H1 (cell line): ENCODE measurements around the gene DLG4. TPM values are rescaled to one million over a fixed set of nuclear protein-coding genes. Genes with fewer than 3 reads are reported as not detected.
"Not testable (repeated sequence)": the region's sequence is repeated elsewhere in the genome, so short reads cannot be mapped to it uniquely, and the experiment has no call there.

ENCODE experiments used
- CTCF ChIA-PET: fragments of 300-600 bp; sonication (Branson Sonifier 250); formaldehyde crosslinking; loops from one replicate; lab custom pipeline; 2021; ENCODE audit not compliant: partially characterized antibody; lab: Charles Lee
- POLR2A ChIA-PET: fragments of 300-600 bp; sonication (Branson Sonifier 250); formaldehyde crosslinking; loops from one replicate; lab custom pipeline; 2021; ENCODE audit warnings: inconsistent platforms; ENCODE audit not compliant: partially characterized antibody; lab: Charles Lee
- DNase-seq, 2 experiments: peaks; one replicate each; pipeline versions ENCODE4 v3.0.0 to v3.0.0-alpha.2; 2010 to 2022; ENCODE audit warnings: low spot score in 2 of 2, low read depth in 1 of 2, mixed read lengths in 1 of 2
- FAIRE-seq: peaks from 2 replicates; lab custom pipeline; 2011; peaks lifted over from hg19 to GRCh38; lab: Jason Lieb, UNC
- H2AFZ ChIP-seq: 2 replicates; pipeline ENCODE4 v1.8.1; 2012; ENCODE audit warnings: low read length, inconsistent platforms
- H2AK5ac ChIP-seq: 2 replicates; pipeline ENCODE4 v1.6.1; 2013; ENCODE audit warnings: low read depth, low read length
- H2BK120ac ChIP-seq: replicated peaks from 2 replicates; pipeline ENCODE3; 2013; ENCODE audit warnings: low read depth, low read length, inconsistent platforms
- H2BK12ac ChIP-seq: 2 replicates; pipeline ENCODE4 v1.6.1; 2013; ENCODE audit warnings: low read depth, low read length
- H2BK15ac ChIP-seq: 2 replicates; pipeline ENCODE4 v1.6.1; 2013; ENCODE audit warnings: low read length
- H2BK20ac ChIP-seq: 2 replicates; pipeline ENCODE4 v1.6.1; 2013; ENCODE audit warnings: low read length
- H2BK5ac ChIP-seq: 2 replicates; pipeline ENCODE4 v1.6.1; 2013; ENCODE audit warnings: low read depth, low read length
- H3K14ac ChIP-seq: 2 replicates; pipeline ENCODE4 v1.6.1; 2013; ENCODE audit warnings: inconsistent platforms; ENCODE audit not compliant: insufficient read length
- H3K18ac ChIP-seq: 2 replicates; pipeline ENCODE4 v1.6.1; 2013; ENCODE audit warnings: low read length; ENCODE audit errors: extremely low read depth
- H3K23ac ChIP-seq: 2 replicates; pipeline ENCODE4 v1.6.1; 2013; ENCODE audit warnings: inconsistent platforms; ENCODE audit not compliant: insufficient read length
- H3K23me2 ChIP-seq: 2 replicates; pipeline ENCODE4 v1.6.1; 2013; ENCODE audit warnings: low read depth, low read length
- H3K27ac ChIP-seq: 2 replicates; pipeline ENCODE4 v1.6.1; 2011; ENCODE audit warnings: low read depth, low read length, inconsistent platforms
- H3K27me3 ChIP-seq, 4 experiments: replicated peaks in 1 of 4; 1 replicate in 1 of 4; 2 replicates in 3 of 4; pipeline versions ENCODE4 v1.6.1 to v1.8.1; 2011 to 2013; ENCODE audit warnings: low read length in 3 of 4, mild to moderate bottlenecking in 3 of 4, inconsistent platforms in 2 of 4, mixed read lengths in 2 of 4, moderate library complexity in 1 of 4; ENCODE audit not compliant: control insufficient read depth in 3 of 4, insufficient read depth in 3 of 4; ENCODE audit errors: extremely low read depth in 1 of 4
- H3K36me3 ChIP-seq, 4 experiments: 2 replicates each; pipeline versions ENCODE4 v1.6.1 to v1.8.1; 2011 to 2013; ENCODE audit warnings: mild to moderate bottlenecking in 4 of 4, low read length in 3 of 4, moderate library complexity in 2 of 4, control low read depth in 1 of 4, inconsistent platforms in 1 of 4; ENCODE audit not compliant: insufficient read depth in 4 of 4, control insufficient read depth in 2 of 4
- H3K4ac ChIP-seq: replicated peaks from 2 replicates; pipeline ENCODE3; 2013; ENCODE audit warnings: low read length, low read depth, mixed read lengths, inconsistent platforms; ENCODE audit not compliant: insufficient read length
- H3K4me1 ChIP-seq, 4 experiments: replicated peaks in 1 of 4; 1 replicate in 1 of 4; 2 replicates in 3 of 4; pipeline versions ENCODE4 v1.6.1 to v1.8.1; 2011 to 2013; ENCODE audit warnings: low read length in 3 of 4, inconsistent platforms in 2 of 4, mixed read lengths in 1 of 4; ENCODE audit not compliant: insufficient read depth in 4 of 4, control insufficient read depth in 3 of 4
- H3K4me2 ChIP-seq, 2 experiments: 2 replicates each; pipeline versions ENCODE4 v1.6.1 to v1.8.1; 2011 to 2013; ENCODE audit warnings: low read depth in 2 of 2, low read length in 2 of 2, control low read depth in 1 of 2, inconsistent platforms in 1 of 2, mild to moderate bottlenecking in 1 of 2; ENCODE audit not compliant: insufficient read depth in 1 of 2
- H3K4me3 ChIP-seq, 4 experiments: fragments of 200-600, 300-600 bp in 1 of 4; sonication (generic), shearing (Covaris generic), sonication (Bioruptor Twin) in 1 of 4; 2 replicates each; pipeline versions ENCODE4 v1.5.1 to v1.8.1; 2011 to 2016; ENCODE audit warnings: low read length in 4 of 4, low read depth in 3 of 4, control low read depth in 2 of 4, inconsistent platforms in 2 of 4, mild to moderate bottlenecking in 2 of 4, mixed read lengths in 1 of 4, moderate library complexity in 1 of 4; ENCODE audit not compliant: insufficient read depth in 2 of 4; ENCODE audit errors: extremely low read depth in 1 of 4
- H3K56ac ChIP-seq: replicated peaks from 2 replicates; pipeline ENCODE3; 2013; ENCODE audit warnings: low read depth, mild to moderate bottlenecking, mixed read lengths, low read length, inconsistent platforms; ENCODE audit not compliant: insufficient read length
- H3K79me1 ChIP-seq: 2 replicates; pipeline ENCODE4 v1.6.1; 2013; ENCODE audit warnings: low read depth, low read length, control low read depth
- H3K79me2 ChIP-seq, 2 experiments: 2 replicates each; pipeline versions ENCODE4 v1.6.1 to v1.8.1; 2012 to 2013; ENCODE audit warnings: low read length in 2 of 2, mild to moderate bottlenecking in 2 of 2, inconsistent platforms in 1 of 2; ENCODE audit not compliant: insufficient read depth in 2 of 2, control insufficient read depth in 1 of 2
- H3K9ac ChIP-seq, 4 experiments: replicated peaks in 1 of 4; 1 replicate in 1 of 4; 2 replicates in 3 of 4; pipeline versions ENCODE4 v1.6.1 to v1.8.1; 2011 to 2013; ENCODE audit warnings: low read depth in 3 of 4, low read length in 3 of 4, control low read depth in 2 of 4, mild to moderate bottlenecking in 2 of 4, moderate library complexity in 2 of 4, inconsistent platforms in 1 of 4; ENCODE audit errors: extremely low read depth in 1 of 4
- H3K9me3 ChIP-seq, 2 experiments: 2 replicates each; pipeline versions ENCODE4 v1.6.1 to v1.8.1; 2012 to 2013; ENCODE audit warnings: mild to moderate bottlenecking in 2 of 2, moderate library complexity in 2 of 2, control low read depth in 1 of 2, inconsistent platforms in 1 of 2, low read depth in 1 of 2, low read length in 1 of 2, mixed read lengths in 1 of 2; ENCODE audit not compliant: insufficient read depth in 2 of 2
- H4K20me1 ChIP-seq, 2 experiments: replicated peaks in 1 of 2; 2 replicates each; pipeline versions ENCODE3 to v1.8.1; 2011 to 2013; ENCODE audit warnings: inconsistent platforms in 2 of 2, low read length in 2 of 2, mild to moderate bottlenecking in 1 of 2; ENCODE audit not compliant: insufficient read depth in 2 of 2, control insufficient read depth in 1 of 2
- H4K5ac ChIP-seq: 2 replicates; pipeline ENCODE4 v1.6.1; 2013; ENCODE audit warnings: low read length, low read depth, mixed read lengths, inconsistent platforms; ENCODE audit not compliant: insufficient read length
- H4K8ac ChIP-seq: 2 replicates; pipeline ENCODE4 v1.8.0; 2013; ENCODE audit warnings: mild to moderate bottlenecking, moderate library complexity, low read length, inconsistent platforms; ENCODE audit not compliant: insufficient read depth; ENCODE audit errors: extremely low read depth
- H4K91ac ChIP-seq: replicated peaks from 2 replicates; pipeline ENCODE3; 2013; ENCODE audit warnings: low read length, mixed read lengths, inconsistent platforms; ENCODE audit not compliant: insufficient read length
- WGBS, 2 experiments: shearing (Covaris generic) in 1 of 2; methylation state at CpG; one replicate each; pipeline versions ENCODE4 v1.1.6 to v1.1.7; 2013 to 2015; ENCODE audit warnings: low lambda C conversion rate in 2 of 2, mixed read lengths in 2 of 2, inconsistent platforms in 1 of 2, low coverage in 1 of 2, missing lambda C conversion rate in 1 of 2; ENCODE audit not compliant: insufficient replicate concordance in 2 of 2, insufficient coverage in 1 of 2, insufficient read length in 1 of 2; ENCODE audit errors: extremely low coverage in 1 of 2, missing lambda C conversion rate in 1 of 2; 5-methylcytosine and 5-hydroxymethylcytosine counted together
- polyA plus RNA-seq, 7 experiments: library from polyadenylated mRNA; depleted of rRNA in 3 of 7; stranded (reverse) in 5 of 7; unstranded in 2 of 7; fragments of >200 nt in 5 of 7; fragments of 200-250 nt in 2 of 7; gene quantifications; 1 replicate in 5 of 7; 2 replicates in 1 of 7; 4 replicates in 1 of 7; pipeline versions ENCODE4 v1.2.1 to v1.2.3, GENCODE V29; 2011 to 2013; ENCODE audit warnings: missing spikeins in 2 of 7, mixed read lengths in 2 of 7
- total RNA-seq: library from RNA; stranded (reverse); fragmentation: NEBNext Ultra II Directional; extraction: Animal tissue kit (Norgen Biotek cat#: 25700); gene quantifications from 2 replicates; pipeline ENCODE4 v1.2.1, GENCODE V29; 2021

The DLG4 gene
- total and polyA plus RNA-seq, 2 of the 8 experiments (the other 6 are each of a cell fraction or from before 2014, with no cell fraction given), result 18.9 to 45.9 TPM

DNA sequence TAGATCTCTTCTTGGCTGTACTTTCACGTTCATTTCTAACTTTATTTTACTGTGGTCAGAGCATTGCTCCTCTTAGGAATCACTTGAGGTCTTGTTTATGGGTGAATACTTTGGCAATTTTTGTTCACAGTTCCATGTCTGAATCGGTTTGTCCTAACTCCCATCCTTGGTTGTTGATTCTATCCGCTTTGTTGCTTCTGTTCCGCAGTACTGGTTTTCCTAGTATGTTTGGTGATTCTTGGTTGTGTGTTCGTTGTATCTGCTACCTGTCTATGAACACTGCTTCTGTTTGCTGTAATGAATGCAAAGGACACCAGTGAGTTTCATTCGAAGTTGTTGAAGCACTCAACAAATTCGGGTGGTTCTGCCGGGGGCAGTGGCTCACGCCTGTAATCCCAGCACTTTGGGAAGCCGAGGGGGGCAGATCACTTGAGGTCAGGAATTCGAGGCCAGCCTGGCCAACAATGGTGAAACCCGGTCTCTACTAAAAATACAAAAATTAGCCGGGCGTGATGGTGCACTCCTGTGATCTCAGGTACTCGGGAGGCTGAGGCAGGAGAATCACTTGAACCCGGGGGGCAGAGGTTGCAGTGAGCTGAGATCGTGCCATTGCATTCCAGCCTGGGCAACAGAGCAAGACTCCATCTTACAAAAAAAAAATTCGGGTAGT, 47.0 kb downstream of the DLG4 start:
- H3K36me3 ChIP-seq, H3K23ac ChIP-seq, H3K14ac ChIP-seq, H3K4ac ChIP-seq, H2BK15ac ChIP-seq, H4K8ac ChIP-seq, DNase-seq, H3K4me3 ChIP-seq, H2AFZ ChIP-seq, H3K9ac ChIP-seq, H3K4me2 ChIP-seq, H3K9me3 ChIP-seq, H2BK12ac ChIP-seq, H3K18ac ChIP-seq, H2BK5ac ChIP-seq, H3K79me2 ChIP-seq, H3K56ac ChIP-seq, H2BK20ac ChIP-seq, FAIRE-seq, H2BK120ac ChIP-seq, H3K27ac ChIP-seq, H3K79me1 ChIP-seq, H4K5ac ChIP-seq, H2AK5ac ChIP-seq, H4K91ac ChIP-seq: not testable (repeated sequence)
- WGBS, 2 experiments, result 90% methylated on average over 18 of the region's 18 CpGs; no CpG with 5 or more reads in 1 of the 2 experiments
- CTCF ChIA-PET, result interaction anchor here (0.6 to 1.9 kb wide), 9 partner anchors 8 to 459 kb away, joined by 3 to 19 read pairs (median 4); partner anchors contain the start of genes SLC13A5 and SOX15
- H4K20me1 ChIP-seq, result peaks cover 0 to 21% of the 10 kb centered on the region in 2 experiments
- POLR2A ChIA-PET, result interaction anchor here (1.0 kb wide), 1 partner anchor 46 kb away, joined by 3 read pairs; no protein-coding TSS in a partner anchor
- peaks cover 0 to 23% (median 19%) of the 10 kb centered on the region in 4 experiments; a peak in 6 of 7 replicates for H3K27me3 ChIP-seq
- peaks cover 0 to 15% (median 4%) of the 10 kb centered on the region in 4 experiments; a peak in 5 of 7 replicates for H3K4me1 ChIP-seq
- peaks cover 31% of the 10 kb centered on the region for H3K23me2 ChIP-seq
